Pancreas (tissue), 10 donors: ENCODE data around the gene AAMDC. TPM values are rescaled to one million over a fixed set of nuclear protein-coding genes. Genes with fewer than 3 reads are reported as not detected.
"Not testable (repeated sequence)": the region's sequence is repeated elsewhere in the genome, so short reads cannot be mapped to it uniquely, and the experiment has no call there.

ENCODE experiments used
- ATAC-seq, 4 donors: fragments of 200-7000 bp; cut with Tn5 transposase; one replicate each; pipeline versions ENCODE4 v1.8.0 to v1.9.1; 2020; ENCODE audit warnings: mild to moderate bottlenecking in 4 of 4, moderate library complexity in 4 of 4
- DNase-seq, 6 donors: peaks; one replicate each; pipeline ENCODE4 v3.0.0-alpha.2; 2020
- FAIRE-seq: peaks from 2 replicates; lab custom pipeline; 2012; peaks lifted over from hg19 to GRCh38; lab: Jason Lieb, UNC
- H3K27ac ChIP-seq, 4 donors: fragments of 200-600 bp; sonication (generic); 1 replicate in 3 of 4; 2 replicates in 1 of 4; pipeline versions ENCODE4 v1.5.0 to v1.8.0; 2020
- H3K27me3 ChIP-seq, 4 donors: fragments of 200-600 bp; one replicate each; pipeline ENCODE4 v1.8.0; 2021
- H3K36me3 ChIP-seq, 3 donors: fragments of 200-600 bp; sonication (generic) in 1 of 3; one replicate each; pipeline versions ENCODE4 v1.5.0 to v1.8.0; 2020 to 2021
- H3K4me1 ChIP-seq, 3 donors: fragments of 200-600 bp; one replicate each; pipeline ENCODE4 v1.8.0; 2021
- H3K4me3 ChIP-seq, 4 donors: fragments of 200-600 bp; sonication (generic) in 2 of 4; one replicate each; pipeline versions ENCODE4 v1.5.0 to v1.8.0; 2020 to 2021
- H3K9me3 ChIP-seq, 4 donors: fragments of 200-600 bp; one replicate each; pipeline ENCODE4 v1.8.0; 2021
- WGBS, 2 donors: extraction: QIAGEN DNeasy Blood & Tissue Kit; methylation state at CpG; one replicate each; pipeline ENCODE4 v1.1.7; 2013; 5-methylcytosine and 5-hydroxymethylcytosine counted together
- intact Hi-C, 3 donors: fragments of 100-400 bp; cut with DNase I; formaldehyde crosslinking; loops; one replicate each; pipeline versions ENCODE4 v1.11.1 to v1.14.2; 2022
- polyA plus RNA-seq, 2 donors: library from polyadenylated mRNA; stranded (reverse); fragments of 200-250 nt; gene quantifications; one replicate each; pipeline ENCODE4 v1.2.3, GENCODE V29; 2013
- total RNA-seq, 6 donors: library from RNA; stranded (reverse); fragmentation: NEBNext Ultra II Directional in 4 of 6; extraction: Animal tissue kit (Norgen Biotek cat#: 25700) in 4 of 6; gene quantifications; one replicate each; pipeline versions ENCODE4 v1.2.1 to v1.2.4, GENCODE V29; 2021 to 2023
- TF ChIP-seq, protein P1 (sequence below), 4 donors: fragments of 200-600 bp; sonication (generic) in 3 of 4; IDR thresholded peaks; one replicate each; pipeline versions ENCODE4 v1.5.0 to v1.8.0; 2021; ENCODE audit warnings: antibody characterized with exemption in 4 of 4
- donor health status: healthy with polysubstance abuse.
- donor health status: DM: no; HTN: no; CAD: no; lungs with moderate emphysema.
- donor health status: DM: no; HTN: no; CAD: no.
- donor health status: control.
- donor health status: control.
- donor health status: Bipolar disorder and iron deficiency.
- donor health status: DM: yes; HTN: yes; CAD: no.
- donor health status: DM: no; HTN: no; CAD: no.
- donor health status: DM: no; HTN: no; CAD: no.
- donor health status: DM: yes; HTN: yes; CAD: no.

AAMDC gene
- total and polyA plus RNA-seq, 8 donors: 9.0 to 43.6 (median 12.0) TPM

GRCh38 chr11:77819411-77819920 lies 1.5 kb upstream of the AAMDC start:
- H3K4me1 ChIP-seq: peaks cover 9 to 21% (median 20%) of the 10 kb centered on the region in 3 donors
- H3K9me3 ChIP-seq: no peaks in the 10 kb centered on the region
- peak; percentile 68 to 89 (median 79) for DNase-seq
- H3K36me3 ChIP-seq: no peaks in the 10 kb centered on the region
- no peaks in the 10 kb centered on the region for H3K27me3 ChIP-seq
- FAIRE-seq: no peak
- H3K4me3 ChIP-seq: peak overlapping the region; percentile 78 to 99 (median 97)
- ATAC-seq: peak; percentile 39 to 65 (median 54)
- H3K27ac ChIP-seq: peak overlapping the region; percentile 76 to 96 (median 88)
- intact Hi-C loops: no loop called here
- WGBS, 2 donors: 0 to 1% methylated on average over 19 of the region's 19 CpGs
- TF ChIP-seq, protein P1, sequence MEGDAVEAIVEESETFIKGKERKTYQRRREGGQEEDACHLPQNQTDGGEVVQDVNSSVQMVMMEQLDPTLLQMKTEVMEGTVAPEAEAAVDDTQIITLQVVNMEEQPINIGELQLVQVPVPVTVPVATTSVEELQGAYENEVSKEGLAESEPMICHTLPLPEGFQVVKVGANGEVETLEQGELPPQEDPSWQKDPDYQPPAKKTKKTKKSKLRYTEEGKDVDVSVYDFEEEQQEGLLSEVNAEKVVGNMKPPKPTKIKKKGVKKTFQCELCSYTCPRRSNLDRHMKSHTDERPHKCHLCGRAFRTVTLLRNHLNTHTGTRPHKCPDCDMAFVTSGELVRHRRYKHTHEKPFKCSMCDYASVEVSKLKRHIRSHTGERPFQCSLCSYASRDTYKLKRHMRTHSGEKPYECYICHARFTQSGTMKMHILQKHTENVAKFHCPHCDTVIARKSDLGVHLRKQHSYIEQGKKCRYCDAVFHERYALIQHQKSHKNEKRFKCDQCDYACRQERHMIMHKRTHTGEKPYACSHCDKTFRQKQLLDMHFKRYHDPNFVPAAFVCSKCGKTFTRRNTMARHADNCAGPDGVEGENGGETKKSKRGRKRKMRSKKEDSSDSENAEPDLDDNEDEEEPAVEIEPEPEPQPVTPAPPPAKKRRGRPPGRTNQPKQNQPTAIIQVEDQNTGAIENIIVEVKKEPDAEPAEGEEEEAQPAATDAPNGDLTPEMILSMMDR (IDR thresholded peaks at IDR 0.05): no peak

GRCh38 chr11:77819921-77820564 lies 901 bp upstream of the AAMDC start:
- TF ChIP-seq, protein P1 (IDR thresholded peaks at IDR 0.05): no peak
- ATAC-seq: peak; percentile 35 to 63 (median 38)
- intact Hi-C loops: no loop called here
- Histone ChIP-seq H3K36me3 (no peaks in the 10 kb centered on the region), H3K4me3 (peak overlapping the region; percentile 78 to 99 (median 97)), H3K4me1 (peaks cover 9 to 22% (median 21%) of the 10 kb centered on the region in 3 donors), H3K27ac (peak overlapping the region; percentile 76 to 96 (median 88)), H3K9me3 (no peaks in the 10 kb centered on the region), H3K27me3 (no peaks in the 10 kb centered on the region)
- no peak for FAIRE-seq
- DNase-seq: peak in 5 of 6 donors; percentile 37 to 82 (median 61)
- 0% methylated on average over 41 to 55 of the region's 55 CpGs for WGBS, 2 donors

- H3K27me3 ChIP-seq: no peaks in the 10 kb centered on the region
- H3K4me3 ChIP-seq: peak overlapping the region; percentile 47 to 99 (median 73)
- WGBS, 2 donors: 0 to 1% methylated on average over 16 of the region's 16 CpGs
- FAIRE-seq: no peak
- H3K4me1 ChIP-seq: peaks cover 9 to 22% (median 21%) of the 10 kb centered on the region in 3 donors
- TF ChIP-seq, protein P1 (IDR thresholded peaks at IDR 0.05): no peak
- no peaks in the 10 kb centered on the region for H3K36me3 ChIP-seq
- peak in 3 of 4 donors; percentile 0 to 1 (median 0) for ATAC-seq
- no peaks in the 10 kb centered on the region for H3K9me3 ChIP-seq
- peak in 4 of 6 donors; percentile 14 to 41 (median 34) for DNase-seq
- intact Hi-C loops: no loop called here
- peak overlapping the region in 3 of 4 donors; percentile 35 to 72 (median 39) for H3K27ac ChIP-seq
Observed at GRCh38 chr11:77821349-77821851, 456 bp downstream of the AAMDC start.

- H3K4me3 ChIP-seq: peak overlapping the region in 3 of 4 donors; percentile 47 to 99 (median 97)
Observed at GRCh38 chr11:77822126-77822525, 1.2 kb downstream of the AAMDC start.

GRCh38 chr11:77823775-77824174 lies 2.8 kb downstream of the AAMDC start:
- H3K27me3 ChIP-seq: no peaks in the 10 kb centered on the region
- 7 to 10% methylated on average over 1 of the region's 1 CpG for WGBS, 2 donors
- no peaks in the 10 kb centered on the region for H3K9me3 ChIP-seq
- H3K36me3 ChIP-seq: no peaks in the 10 kb centered on the region
- TF ChIP-seq, protein P1 (IDR thresholded peaks at IDR 0.05): no peak
- FAIRE-seq (no peak), ATAC-seq (no peak), DNase-seq (no peak)
- peak overlapping the region in 2 of 4 donors; percentile 4 to 42 for H3K27ac ChIP-seq
- no peak overlapping the region for H3K4me3 ChIP-seq
- H3K4me1 ChIP-seq: peaks cover 9 to 22% (median 18%) of the 10 kb centered on the region in 3 donors
- intact Hi-C loops: no loop called here

More at GRCh38 chr11:77822126-77822525, 1.2 kb downstream of the AAMDC start:
- intact Hi-C loops, H3K9me3 ChIP-seq, H3K36me3 ChIP-seq, H3K27me3 ChIP-seq, DNase-seq, ATAC-seq, FAIRE-seq, H3K27ac ChIP-seq: not testable (repeated sequence)
- 56 to 64% methylated on average over 13 of the region's 13 CpGs for WGBS, 2 donors
- H3K4me1 ChIP-seq: peaks cover 9 to 22% (median 21%) of the 10 kb centered on the region in 3 donors
